SK-N-SH treated with all-trans-retinoic acid at 6 μM for 48 hours (cell line): Measurements from ENCODE around the gene TPGS1.

Experiments used
- ARNTL ChIP-seq: fragments of 450-650 bp; formaldehyde crosslinking; IDR thresholded peaks from 2 replicates; pipeline ENCODE4 v1.5.0; 2020; ENCODE audit warnings: low read depth, mild to moderate bottlenecking, moderate library complexity, borderline replicate concordance
- CSRNP3 ChIP-seq: fragments of 250-450 bp; sonication (Bioruptor Pico); IDR thresholded peaks from 2 replicates; pipeline ENCODE4 v1.5.1; 2021; ENCODE audit warnings: mild to moderate bottlenecking, moderate library complexity
- PATZ1 ChIP-seq: fragments of 250-450 bp; sonication (Bioruptor Pico); IDR thresholded peaks from 2 replicates; pipeline ENCODE4 v1.8.0; 2020; ENCODE audit warnings: mild to moderate bottlenecking, moderate library complexity, borderline replicate concordance
- RARB ChIP-seq: fragments of 250-450 bp; sonication (Bioruptor Pico); IDR thresholded peaks from 2 replicates; pipeline ENCODE4 v1.8.0; 2021; ENCODE audit warnings: mild to moderate bottlenecking, moderate library complexity
- TCF4 ChIP-seq: fragments of 250-450 bp; sonication (Bioruptor Pico); IDR thresholded peaks from 2 replicates; pipeline ENCODE4 v1.8.0; 2021; ENCODE audit warnings: mild to moderate bottlenecking, moderate library complexity, borderline replicate concordance
- TOX ChIP-seq: fragments of 250-450 bp; sonication (Bioruptor Pico); IDR thresholded peaks from 2 replicates; pipeline ENCODE4 v1.8.0; 2021; ENCODE audit warnings: mild to moderate bottlenecking, moderate library complexity, borderline replicate concordance
- ZC3H10 ChIP-seq: fragments of 250-450 bp; sonication (Bioruptor Pico); IDR thresholded peaks from 2 replicates; pipeline ENCODE4 v1.5.1; 2021; ENCODE audit warnings: mild to moderate bottlenecking, moderate library complexity
- ZFP3 ChIP-seq: fragments of 250-450 bp; sonication (Bioruptor Pico); IDR thresholded peaks from 2 replicates; pipeline ENCODE4 v1.5.0; 2020; ENCODE audit warnings: mild to moderate bottlenecking, moderate library complexity
- ZFP30 ChIP-seq: fragments of 450-650 bp; formaldehyde crosslinking; IDR thresholded peaks from 2 replicates; pipeline ENCODE4 v1.5.0; 2022; ENCODE audit warnings: mild to moderate bottlenecking, moderate library complexity
- ZNF70 ChIP-seq: fragments of 450-650 bp; formaldehyde crosslinking; IDR thresholded peaks from 2 replicates; pipeline ENCODE4 v1.5.0; 2020; ENCODE audit warnings: mild to moderate bottlenecking, moderate library complexity
- TF ChIP-seq, protein P1 (sequence below): fragments of 250-450 bp; sonication (Bioruptor Pico); IDR thresholded peaks from 2 replicates; pipeline ENCODE4 v1.8.0; 2021; ENCODE audit warnings: low read depth, mild to moderate bottlenecking, moderate library complexity, borderline replicate concordance
- TF ChIP-seq, protein P2 (sequence below): fragments of 250-450 bp; sonication (Bioruptor Pico); IDR thresholded peaks from 2 replicates; pipeline ENCODE4 v1.5.0; 2020; ENCODE audit warnings: mild to moderate bottlenecking, moderate library complexity

GRCh38 chr19:513368-514165, 6.3 kb downstream of the TPGS1 start:
- TF ChIP-seq CSRNP3 (CRISPR knock-in tag), result no peak
- TF ChIP-seq PATZ1 (CRISPR knock-in tag), result no peak
- TF ChIP-seq TOX (CRISPR knock-in tag), result no peak
- TF ChIP-seq, protein P1, sequence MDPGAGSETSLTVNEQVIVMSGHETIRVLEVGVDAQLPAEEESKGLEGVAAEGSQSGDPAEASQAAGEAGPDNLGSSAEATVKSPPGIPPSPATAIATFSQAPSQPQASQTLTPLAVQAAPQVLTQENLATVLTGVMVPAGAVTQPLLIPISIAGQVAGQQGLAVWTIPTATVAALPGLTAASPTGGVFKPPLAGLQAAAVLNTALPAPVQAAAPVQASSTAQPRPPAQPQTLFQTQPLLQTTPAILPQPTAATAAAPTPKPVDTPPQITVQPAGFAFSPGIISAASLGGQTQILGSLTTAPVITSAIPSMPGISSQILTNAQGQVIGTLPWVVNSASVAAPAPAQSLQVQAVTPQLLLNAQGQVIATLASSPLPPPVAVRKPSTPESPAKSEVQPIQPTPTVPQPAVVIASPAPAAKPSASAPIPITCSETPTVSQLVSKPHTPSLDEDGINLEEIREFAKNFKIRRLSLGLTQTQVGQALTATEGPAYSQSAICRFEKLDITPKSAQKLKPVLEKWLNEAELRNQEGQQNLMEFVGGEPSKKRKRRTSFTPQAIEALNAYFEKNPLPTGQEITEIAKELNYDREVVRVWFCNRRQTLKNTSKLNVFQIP (CRISPR knock-in tag), result no peak
- TF ChIP-seq, protein P2, sequence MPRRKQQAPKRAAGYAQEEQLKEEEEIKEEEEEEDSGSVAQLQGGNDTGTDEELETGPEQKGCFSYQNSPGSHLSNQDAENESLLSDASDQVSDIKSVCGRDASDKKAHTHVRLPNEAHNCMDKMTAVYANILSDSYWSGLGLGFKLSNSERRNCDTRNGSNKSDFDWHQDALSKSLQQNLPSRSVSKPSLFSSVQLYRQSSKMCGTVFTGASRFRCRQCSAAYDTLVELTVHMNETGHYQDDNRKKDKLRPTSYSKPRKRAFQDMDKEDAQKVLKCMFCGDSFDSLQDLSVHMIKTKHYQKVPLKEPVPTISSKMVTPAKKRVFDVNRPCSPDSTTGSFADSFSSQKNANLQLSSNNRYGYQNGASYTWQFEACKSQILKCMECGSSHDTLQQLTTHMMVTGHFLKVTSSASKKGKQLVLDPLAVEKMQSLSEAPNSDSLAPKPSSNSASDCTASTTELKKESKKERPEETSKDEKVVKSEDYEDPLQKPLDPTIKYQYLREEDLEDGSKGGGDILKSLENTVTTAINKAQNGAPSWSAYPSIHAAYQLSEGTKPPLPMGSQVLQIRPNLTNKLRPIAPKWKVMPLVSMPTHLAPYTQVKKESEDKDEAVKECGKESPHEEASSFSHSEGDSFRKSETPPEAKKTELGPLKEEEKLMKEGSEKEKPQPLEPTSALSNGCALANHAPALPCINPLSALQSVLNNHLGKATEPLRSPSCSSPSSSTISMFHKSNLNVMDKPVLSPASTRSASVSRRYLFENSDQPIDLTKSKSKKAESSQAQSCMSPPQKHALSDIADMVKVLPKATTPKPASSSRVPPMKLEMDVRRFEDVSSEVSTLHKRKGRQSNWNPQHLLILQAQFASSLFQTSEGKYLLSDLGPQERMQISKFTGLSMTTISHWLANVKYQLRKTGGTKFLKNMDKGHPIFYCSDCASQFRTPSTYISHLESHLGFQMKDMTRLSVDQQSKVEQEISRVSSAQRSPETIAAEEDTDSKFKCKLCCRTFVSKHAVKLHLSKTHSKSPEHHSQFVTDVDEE (CRISPR knock-in tag), result no peak
- no peak for TF ChIP-seq ZFP3 (CRISPR knock-in tag)
- TF ChIP-seq ZNF70 (CRISPR knock-in tag), result no peak
- TF ChIP-seq ZC3H10 (CRISPR knock-in tag), result no peak
- TF ChIP-seq ARNTL (CRISPR knock-in tag), result no peak
- TF ChIP-seq TCF4 (CRISPR knock-in tag), result no peak
- no peak for TF ChIP-seq RARB (CRISPR knock-in tag)
- no peak for TF ChIP-seq ZFP30 (CRISPR knock-in tag)
